NOMO-1 (cell line): ENCODE data around the gene LMNTD2.

Source experiments
- DNase-seq, 2 experiments: peaks; one replicate each; lab custom pipeline; 2025; ENCODE audit not compliant: unreplicated experiment in 2 of 2; lab: John Stamatoyannopoulos, UW

Gene LMNTD2

DNA sequence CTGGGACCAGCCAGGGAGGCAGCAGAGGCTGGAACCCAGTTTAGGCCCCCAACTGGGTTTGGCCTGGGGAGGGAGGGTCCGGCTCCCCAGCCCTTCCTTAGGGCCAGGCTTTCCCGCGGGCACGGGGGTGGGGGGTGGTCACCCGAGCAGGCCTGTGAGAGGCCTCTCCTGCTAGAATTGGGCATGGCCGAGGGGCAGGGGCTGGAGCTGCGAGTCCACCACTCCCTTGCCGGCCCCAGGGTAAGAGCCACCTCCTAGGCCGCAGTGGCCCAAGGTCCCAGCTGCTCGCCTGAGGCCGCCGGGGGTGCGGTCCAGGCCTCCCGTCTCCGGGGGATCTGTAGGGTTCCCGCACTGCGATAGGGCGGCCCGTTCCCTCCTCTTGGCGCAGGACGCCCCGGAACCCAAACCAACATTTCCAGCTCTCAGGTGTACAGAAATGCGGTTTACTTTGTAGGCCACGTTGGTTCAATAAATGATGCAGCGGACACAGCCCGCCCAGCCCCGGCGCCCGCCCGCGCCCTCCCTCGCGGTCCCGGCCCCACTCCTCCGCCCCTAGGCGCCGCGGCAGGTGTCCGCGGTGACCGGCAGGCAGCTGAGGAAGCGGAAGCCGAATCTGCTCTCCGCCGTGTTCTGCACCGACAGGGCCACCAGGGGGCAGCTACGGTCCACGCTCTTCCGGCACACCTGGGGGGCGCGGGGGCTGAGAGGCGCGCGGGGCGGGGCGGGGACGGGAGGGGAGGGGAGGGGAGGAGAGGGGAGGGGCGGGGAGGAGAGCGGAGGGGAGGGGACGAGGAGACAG lies 5.9 kb downstream of the LMNTD2 start:
- peak; percentile 52 to 55 for DNase-seq

DNA sequence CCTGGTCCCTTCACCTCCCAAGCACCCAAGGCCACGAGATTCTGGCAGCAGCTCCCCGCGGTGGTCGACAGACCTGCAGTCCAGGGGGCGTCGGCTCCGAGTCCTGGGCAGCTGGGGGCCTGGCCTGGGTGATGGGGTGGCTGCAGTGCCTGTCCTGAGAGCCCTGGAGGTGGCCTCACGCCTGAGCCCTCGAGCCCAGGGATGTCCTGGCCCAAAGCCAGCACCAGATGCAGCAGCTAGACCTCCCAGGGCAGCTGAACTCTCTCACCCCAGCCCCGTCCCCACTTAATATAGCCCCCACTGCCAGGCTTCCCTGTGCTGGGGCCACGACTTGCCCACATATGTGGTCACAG lies 6.6 kb downstream of the LMNTD2 start:
- DNase-seq: no peak

GRCh38 chr11:553083-553987 lies 7.2 kb downstream of the LMNTD2 start:
- DNase-seq: no peak

- no peak for DNase-seq
These were observed 8.9 kb downstream of the LMNTD2 start for GRCh38 chr11:551596-551995.

DNA sequence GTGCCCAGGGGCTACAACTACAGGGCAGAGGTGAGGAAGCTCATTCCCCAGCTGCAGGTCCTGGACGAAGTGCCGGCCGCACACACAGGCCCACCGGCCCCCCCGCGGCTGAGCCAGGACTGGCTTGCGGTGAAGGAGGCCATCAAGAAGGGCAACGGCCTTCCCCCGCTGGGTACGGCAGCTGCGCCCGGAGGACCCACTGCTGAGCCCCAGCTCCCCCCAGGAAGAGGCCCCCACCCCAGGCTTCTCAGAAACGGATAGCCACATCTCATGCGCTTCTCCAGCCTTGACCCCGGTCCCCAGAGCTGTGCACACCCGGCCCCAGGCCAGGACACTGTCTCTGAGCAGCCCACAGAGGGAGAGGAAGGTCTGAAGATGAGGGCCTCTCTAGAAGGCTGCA lies 9.4 kb downstream of the LMNTD2 start:
- no peak for DNase-seq

DNA sequence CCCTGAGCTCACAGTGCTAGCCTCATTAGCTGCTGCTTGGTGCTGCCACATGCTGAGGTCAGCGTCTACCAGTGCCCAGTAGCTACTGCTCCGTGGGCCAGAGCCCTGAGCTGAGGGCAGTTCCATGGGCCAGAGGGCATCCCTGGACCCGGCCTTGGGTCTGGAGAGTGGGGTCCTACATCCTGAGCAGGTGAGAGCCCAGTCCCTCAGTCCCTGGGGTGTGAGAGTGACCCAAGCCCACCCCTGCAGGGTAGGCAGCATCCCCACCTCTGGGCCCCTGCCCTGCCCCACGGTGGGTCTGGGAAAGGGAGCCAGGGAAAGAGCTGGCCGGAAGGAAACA lies 9.8 kb downstream of the LMNTD2 start:
- no peak for DNase-seq

DNA sequence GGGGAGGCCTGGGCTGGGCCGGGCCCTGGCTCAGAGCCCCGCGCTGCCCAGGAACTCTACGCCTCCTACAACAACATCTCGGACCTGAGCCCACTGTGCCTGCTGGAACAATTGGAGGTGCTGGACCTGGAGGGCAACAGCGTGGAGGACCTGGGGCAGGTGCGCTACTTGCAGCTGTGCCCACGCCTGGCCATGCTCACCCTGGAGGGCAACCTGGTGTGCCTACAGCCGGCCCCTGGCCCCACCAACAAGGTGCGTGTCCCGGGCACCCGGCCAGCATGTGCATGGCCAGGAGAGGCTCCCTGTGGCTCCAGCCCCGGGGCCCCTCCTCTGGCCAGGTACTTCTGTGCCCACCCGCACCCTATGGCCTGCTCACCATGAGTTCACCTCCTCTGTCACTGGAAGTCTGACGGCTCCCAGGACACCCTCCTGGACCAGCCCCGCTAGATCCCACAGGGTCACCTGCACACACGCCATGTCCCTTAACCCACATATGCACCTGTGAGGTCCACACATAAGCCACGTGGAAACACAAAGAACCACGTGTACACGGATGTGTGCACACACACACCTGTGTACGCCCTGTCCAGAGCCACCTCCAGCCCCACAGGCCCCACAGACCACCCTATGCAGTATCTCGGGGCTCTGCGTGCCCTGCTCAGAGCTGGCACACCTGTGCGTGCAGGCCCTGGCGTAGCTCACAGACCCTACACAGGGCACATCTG lies 10.4 kb downstream of the LMNTD2 start:
- no peak for DNase-seq

GRCh38 chr11:548700-549603 lies 11.6 kb downstream of the LMNTD2 start:
- DNase-seq: no peak

DNA sequence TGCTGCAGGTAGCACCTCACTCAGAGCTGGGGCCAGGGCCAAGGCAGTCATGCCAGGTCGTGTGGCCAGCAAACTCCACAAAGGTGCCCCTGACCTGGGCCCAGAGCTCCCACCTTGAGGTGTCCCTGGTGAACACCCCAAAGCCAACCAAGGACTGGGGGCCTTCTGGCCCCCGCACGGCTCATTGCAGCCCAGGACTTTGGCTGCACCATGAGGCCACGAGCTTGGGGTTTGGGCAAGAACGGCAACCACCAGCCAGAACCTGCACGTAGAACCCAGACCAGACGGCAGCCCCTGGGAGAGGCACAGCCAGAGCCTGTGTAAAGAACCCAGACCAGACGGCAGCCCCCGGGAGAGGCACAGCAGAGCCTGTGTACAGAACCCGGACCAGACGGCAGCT lies 15.4 kb downstream of the LMNTD2 start:
- DNase-seq: no peak

DNA sequence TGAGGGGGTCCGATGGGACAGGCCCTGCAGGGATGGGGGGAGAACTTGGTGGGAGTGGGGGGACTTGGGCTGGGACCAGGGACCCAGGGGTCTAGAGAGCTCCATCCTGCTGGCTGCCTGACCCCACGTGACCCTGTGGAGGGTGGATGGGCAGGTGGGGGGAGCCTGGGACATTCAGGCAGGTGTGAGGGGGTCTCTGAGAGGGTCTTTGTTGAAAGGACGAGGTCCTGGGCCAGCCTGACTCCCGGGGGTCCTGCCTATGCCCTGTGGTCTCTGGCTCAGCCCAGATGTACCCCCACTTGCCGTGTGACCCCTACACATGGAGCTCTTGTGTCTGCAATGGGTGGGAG lies 15.7 kb downstream of the LMNTD2 start:
- no peak for DNase-seq

DNA sequence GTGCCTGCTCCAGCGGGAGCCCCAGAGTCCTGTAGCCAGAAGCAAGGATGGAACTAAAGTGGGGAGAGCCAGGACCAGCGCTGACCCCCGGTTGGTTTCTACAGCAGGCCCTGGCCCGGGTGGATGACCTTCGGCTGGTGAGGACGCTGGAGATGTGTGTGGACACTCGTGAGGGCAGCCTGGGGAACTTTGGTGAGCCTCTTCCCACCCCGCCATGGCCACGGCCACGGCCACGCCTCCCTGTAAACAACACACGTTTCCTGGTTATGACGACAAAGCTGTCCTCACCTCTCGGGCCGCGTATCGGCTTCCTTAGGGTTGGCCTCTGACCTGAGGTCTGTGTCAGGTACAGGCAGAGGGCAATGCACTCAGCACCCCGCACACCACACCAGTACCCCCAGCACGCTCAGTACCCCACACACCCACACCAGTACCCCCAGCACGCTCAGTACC lies 19.1 kb downstream of the LMNTD2 start:
- no peak for DNase-seq

GRCh38 chr11:540583-541432 lies 19.7 kb downstream of the LMNTD2 start:
- DNase-seq: no peak

- DNase-seq: no peak
These were observed 20.5 kb downstream of the LMNTD2 start for GRCh38 chr11:539971-540481.

DNA sequence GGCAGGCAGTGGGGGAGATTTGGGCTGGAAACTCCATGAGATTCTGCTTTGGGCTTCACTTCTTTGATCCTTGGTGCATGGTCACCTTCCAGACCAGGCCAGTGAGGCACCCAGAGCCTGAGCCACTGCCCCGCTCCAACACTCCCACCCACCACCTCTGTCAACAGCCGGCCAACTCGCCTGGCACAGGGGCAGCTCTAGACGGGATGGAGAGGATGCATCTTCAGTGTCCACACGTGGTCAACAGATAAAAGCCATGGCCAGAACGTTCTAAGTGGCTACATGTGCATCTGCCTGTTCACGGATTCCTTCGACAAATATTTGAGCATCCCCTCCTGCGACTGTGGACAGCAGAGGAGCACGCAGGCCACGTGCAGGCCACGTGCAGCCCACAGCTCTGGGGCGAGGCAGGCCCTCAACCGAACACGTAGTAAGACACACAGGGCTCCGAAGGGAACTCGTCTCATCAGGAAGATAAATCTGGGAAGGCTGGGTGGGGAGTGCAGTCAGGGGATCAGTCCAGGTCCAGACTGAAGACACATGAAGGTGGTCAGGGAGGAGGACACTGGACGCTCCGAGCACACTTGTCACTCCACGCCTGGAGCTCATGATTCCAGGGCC lies 22.0 kb downstream of the LMNTD2 start:
- DNase-seq: no peak

DNA sequence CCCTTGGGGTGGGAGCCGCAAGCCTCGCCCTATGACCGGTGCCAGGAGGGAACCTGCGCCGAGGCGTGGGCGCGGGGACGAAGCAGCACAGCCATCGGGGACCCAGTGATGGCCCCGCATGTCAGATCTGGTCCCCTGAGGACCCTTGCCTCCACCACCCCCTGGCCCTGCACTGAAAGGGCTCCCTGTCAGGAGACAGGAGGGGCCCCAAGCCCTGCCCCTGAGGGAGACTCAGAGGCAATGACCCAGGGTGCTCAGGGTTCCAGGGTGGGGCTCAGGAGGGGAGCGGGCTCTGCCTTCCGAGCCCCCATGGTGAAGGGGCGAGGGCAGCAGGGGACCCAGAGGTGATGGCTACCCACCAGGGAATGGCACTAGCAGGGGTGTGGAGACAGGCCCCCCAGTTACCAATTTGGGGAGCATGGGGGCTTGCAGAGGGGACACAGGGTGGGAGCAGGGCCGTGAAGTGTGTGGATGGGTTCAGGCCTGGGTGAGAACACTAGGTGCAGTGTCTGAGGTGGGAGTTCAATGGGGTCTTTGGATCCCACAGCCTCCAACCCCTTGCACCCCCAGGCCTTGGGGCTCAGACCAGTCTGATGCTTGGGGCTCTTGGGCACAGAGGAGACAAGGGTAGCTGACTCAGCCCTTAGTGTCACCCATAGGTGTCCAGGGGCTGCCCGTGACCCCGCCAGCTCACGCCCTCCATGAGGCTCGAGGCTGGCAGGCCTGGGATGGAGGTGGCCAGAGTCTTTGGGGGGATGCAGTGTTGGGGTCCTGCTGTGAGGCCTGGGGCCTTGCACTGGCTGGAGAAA lies 22.7 kb downstream of the LMNTD2 start:
- no peak for DNase-seq

- DNase-seq: peak; percentile 77 to 91
These were observed 23.5 kb downstream of the LMNTD2 start, which contains the start of gene LRRC56 for GRCh38 chr11:536841-537621. TSS of gene LRRC56 (plus strand) at chr11:537527. CDS start at chr11:540685, 3,158 bp downstream.
